ENCODE results near the gene VTI1A. TPM values are rescaled to one million over a fixed set of nuclear protein-coding genes. Genes with fewer than 3 reads are reported as not detected.

Gene VTI1A
- polyA plus RNA-seq, 1 of the 3 experiments (the other 2 are of a cell fraction): 8.3 TPM

DNA sequence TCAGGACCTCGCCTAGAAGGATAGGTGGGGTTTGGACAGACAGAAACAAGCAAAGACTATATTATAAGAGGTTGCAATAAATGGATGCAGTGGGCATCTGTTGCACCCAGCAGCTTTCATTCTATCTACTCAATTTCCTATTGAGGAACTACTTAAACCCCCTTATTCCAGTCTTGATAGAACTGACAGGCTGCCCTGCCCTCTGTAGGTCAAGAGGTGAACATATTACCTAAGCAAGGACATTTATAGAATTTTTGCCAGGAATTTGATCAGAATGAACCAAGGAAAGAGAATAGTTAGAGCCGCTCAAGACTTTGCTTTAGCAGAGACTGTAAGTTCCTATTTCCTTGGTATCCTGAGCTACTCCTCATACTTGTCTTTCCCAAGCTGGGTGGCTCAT lies 9.5 kb downstream of the VTI1A start:
- Histone ChIP-seq H3K27me3 (ENCODE audit: insufficient read depth) (no peaks in the 10 kb centered on the region), H3K36me3 (replicated peaks in 1 of 2; ENCODE audit: control insufficient read depth in 1 of 2, insufficient read depth in 2 of 2, low read length in 1 of 2) (peaks cover 3 to 7% of the 10 kb centered on the region in 2 experiments), H3K4me1 (ENCODE audit: control insufficient read depth in 1 of 2, insufficient read depth in 2 of 2, low read depth in 1 of 2, low read length in 1 of 2) (no peaks in the 10 kb centered on the region), H3K9me3 (no peaks in the 10 kb centered on the region), H3F3A (replicated peaks; ENCODE audit: insufficient read depth) (peaks cover 7% of the 10 kb centered on the region), H4K20me1 (ENCODE audit: insufficient read depth) (peaks cover 3% of the 10 kb centered on the region; the same call in 1 of the 2 replicates), H3K9me2 (no peaks in the 10 kb centered on the region), H3K27ac (ENCODE audit: low read depth in 2 of 2, low read length in 1 of 2) (no peak overlapping the region), H3K4me2 (no peak overlapping the region), H3K9ac (no peak overlapping the region), H2AFZ (ENCODE audit: low read depth) (no peak overlapping the region), H3K4me3 (ENCODE audit: low read depth in 2 of 2, low read length in 1 of 2) (no peak overlapping the region), H3K79me2 (ENCODE audit: insufficient read depth) (peaks cover 28% of the 10 kb centered on the region)
- 94% methylated on average over 2 of the region's 2 CpGs for WGBS (ENCODE audit: low lambda C conversion rate)
- CTCF ChIA-PET: interaction anchor here (0.7 to 1.6 kb wide), 4 partner anchors 14 to 929 kb away, joined by 3 to 8 read pairs (median 4); no protein-coding TSS in a partner anchor
- no peak for DNase-seq
- POLR2A ChIA-PET: no interaction called here
- TF ChIP-seq, protein P1, sequence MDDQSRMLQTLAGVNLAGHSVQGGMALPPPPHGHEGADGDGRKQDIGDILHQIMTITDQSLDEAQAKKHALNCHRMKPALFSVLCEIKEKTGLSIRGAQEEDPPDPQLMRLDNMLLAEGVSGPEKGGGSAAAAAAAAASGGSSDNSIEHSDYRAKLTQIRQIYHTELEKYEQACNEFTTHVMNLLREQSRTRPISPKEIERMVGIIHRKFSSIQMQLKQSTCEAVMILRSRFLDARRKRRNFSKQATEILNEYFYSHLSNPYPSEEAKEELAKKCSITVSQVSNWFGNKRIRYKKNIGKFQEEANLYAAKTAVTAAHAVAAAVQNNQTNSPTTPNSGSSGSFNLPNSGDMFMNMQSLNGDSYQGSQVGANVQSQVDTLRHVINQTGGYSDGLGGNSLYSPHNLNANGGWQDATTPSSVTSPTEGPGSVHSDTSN (IDR thresholded peaks at IDR 0.05): no peak
- TF ChIP-seq, protein P2, sequence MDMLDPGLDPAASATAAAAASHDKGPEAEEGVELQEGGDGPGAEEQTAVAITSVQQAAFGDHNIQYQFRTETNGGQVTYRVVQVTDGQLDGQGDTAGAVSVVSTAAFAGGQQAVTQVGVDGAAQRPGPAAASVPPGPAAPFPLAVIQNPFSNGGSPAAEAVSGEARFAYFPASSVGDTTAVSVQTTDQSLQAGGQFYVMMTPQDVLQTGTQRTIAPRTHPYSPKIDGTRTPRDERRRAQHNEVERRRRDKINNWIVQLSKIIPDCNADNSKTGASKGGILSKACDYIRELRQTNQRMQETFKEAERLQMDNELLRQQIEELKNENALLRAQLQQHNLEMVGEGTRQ (IDR thresholded peaks at IDR 0.05; ENCODE audit: borderline replicate concordance, low read depth, low read length): no peak
- TF ChIP-seq TCF12 (IDR thresholded peaks at IDR 0.05) (no peak), JUND (IDR thresholded peaks at IDR 0.05) (no peak), ELF1 (IDR thresholded peaks at IDR 0.05) (no peak), GABPA (IDR thresholded peaks at IDR 0.05; ENCODE audit: low read depth) (no peak), NFIC (IDR thresholded peaks at IDR 0.05; ENCODE audit: borderline replicate concordance) (no peak), EP300 (IDR thresholded peaks at IDR 0.05; ENCODE audit: borderline replicate concordance in 1 of 2, low read depth in 1 of 2, low read length in 1 of 2) (no peak), RFX5 (IDR thresholded peaks at IDR 0.05; ENCODE audit: low read length) (no peak), GATA2 (CRISPR knock-in tag; IDR thresholded peaks at IDR 0.05) (no peak), FOXJ3 (CRISPR knock-in tag; IDR thresholded peaks at IDR 0.05) (no peak), FOSL2 (IDR thresholded peaks at IDR 0.05; ENCODE audit: borderline replicate concordance, low read depth) (no peak), POLR2AphosphoS5 (IDR thresholded peaks at IDR 0.05; ENCODE audit: low read depth, low read length) (no peak), RCOR1 (IDR thresholded peaks at IDR 0.05; ENCODE audit: low read length) (no peak), SMC3 (IDR thresholded peaks at IDR 0.05; ENCODE audit: low read depth, low read length) (no peak)
- TF ChIP-seq, protein P3, sequence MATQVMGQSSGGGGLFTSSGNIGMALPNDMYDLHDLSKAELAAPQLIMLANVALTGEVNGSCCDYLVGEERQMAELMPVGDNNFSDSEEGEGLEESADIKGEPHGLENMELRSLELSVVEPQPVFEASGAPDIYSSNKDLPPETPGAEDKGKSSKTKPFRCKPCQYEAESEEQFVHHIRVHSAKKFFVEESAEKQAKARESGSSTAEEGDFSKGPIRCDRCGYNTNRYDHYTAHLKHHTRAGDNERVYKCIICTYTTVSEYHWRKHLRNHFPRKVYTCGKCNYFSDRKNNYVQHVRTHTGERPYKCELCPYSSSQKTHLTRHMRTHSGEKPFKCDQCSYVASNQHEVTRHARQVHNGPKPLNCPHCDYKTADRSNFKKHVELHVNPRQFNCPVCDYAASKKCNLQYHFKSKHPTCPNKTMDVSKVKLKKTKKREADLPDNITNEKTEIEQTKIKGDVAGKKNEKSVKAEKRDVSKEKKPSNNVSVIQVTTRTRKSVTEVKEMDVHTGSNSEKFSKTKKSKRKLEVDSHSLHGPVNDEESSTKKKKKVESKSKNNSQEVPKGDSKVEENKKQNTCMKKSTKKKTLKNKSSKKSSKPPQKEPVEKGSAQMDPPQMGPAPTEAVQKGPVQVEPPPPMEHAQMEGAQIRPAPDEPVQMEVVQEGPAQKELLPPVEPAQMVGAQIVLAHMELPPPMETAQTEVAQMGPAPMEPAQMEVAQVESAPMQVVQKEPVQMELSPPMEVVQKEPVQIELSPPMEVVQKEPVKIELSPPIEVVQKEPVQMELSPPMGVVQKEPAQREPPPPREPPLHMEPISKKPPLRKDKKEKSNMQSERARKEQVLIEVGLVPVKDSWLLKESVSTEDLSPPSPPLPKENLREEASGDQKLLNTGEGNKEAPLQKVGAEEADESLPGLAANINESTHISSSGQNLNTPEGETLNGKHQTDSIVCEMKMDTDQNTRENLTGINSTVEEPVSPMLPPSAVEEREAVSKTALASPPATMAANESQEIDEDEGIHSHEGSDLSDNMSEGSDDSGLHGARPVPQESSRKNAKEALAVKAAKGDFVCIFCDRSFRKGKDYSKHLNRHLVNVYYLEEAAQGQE (IDR thresholded peaks at IDR 0.05; ENCODE audit: low read depth, low read length): no peak
- TF ChIP-seq, protein P4, sequence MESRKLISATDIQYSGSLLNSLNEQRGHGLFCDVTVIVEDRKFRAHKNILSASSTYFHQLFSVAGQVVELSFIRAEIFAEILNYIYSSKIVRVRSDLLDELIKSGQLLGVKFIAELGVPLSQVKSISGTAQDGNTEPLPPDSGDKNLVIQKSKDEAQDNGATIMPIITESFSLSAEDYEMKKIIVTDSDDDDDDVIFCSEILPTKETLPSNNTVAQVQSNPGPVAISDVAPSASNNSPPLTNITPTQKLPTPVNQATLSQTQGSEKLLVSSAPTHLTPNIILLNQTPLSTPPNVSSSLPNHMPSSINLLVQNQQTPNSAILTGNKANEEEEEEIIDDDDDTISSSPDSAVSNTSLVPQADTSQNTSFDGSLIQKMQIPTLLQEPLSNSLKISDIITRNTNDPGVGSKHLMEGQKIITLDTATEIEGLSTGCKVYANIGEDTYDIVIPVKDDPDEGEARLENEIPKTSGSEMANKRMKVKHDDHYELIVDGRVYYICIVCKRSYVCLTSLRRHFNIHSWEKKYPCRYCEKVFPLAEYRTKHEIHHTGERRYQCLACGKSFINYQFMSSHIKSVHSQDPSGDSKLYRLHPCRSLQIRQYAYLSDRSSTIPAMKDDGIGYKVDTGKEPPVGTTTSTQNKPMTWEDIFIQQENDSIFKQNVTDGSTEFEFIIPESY (IDR thresholded peaks at IDR 0.05; ENCODE audit: borderline replicate concordance, low read depth): no peak
- TF ChIP-seq, protein P5, sequence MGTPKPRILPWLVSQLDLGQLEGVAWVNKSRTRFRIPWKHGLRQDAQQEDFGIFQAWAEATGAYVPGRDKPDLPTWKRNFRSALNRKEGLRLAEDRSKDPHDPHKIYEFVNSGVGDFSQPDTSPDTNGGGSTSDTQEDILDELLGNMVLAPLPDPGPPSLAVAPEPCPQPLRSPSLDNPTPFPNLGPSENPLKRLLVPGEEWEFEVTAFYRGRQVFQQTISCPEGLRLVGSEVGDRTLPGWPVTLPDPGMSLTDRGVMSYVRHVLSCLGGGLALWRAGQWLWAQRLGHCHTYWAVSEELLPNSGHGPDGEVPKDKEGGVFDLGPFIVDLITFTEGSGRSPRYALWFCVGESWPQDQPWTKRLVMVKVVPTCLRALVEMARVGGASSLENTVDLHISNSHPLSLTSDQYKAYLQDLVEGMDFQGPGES (IDR thresholded peaks at IDR 0.05; ENCODE audit: low read depth, low read length): no peak
- TF ChIP-seq, protein P6, sequence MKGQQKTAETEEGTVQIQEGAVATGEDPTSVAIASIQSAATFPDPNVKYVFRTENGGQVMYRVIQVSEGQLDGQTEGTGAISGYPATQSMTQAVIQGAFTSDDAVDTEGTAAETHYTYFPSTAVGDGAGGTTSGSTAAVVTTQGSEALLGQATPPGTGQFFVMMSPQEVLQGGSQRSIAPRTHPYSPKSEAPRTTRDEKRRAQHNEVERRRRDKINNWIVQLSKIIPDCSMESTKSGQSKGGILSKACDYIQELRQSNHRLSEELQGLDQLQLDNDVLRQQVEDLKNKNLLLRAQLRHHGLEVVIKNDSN (IDR thresholded peaks at IDR 0.05; ENCODE audit: borderline replicate concordance, low read depth): no peak
